ENCODE data around the gene SAA1.

SAA1 gene

GRCh38 chr11:18312663-18313420 lies 46.8 kb downstream of the SAA1 start:
- no peak for DNase-seq

GRCh38 chr11:18313965-18314763 lies 48.1 kb downstream of the SAA1 start:
- DNase-seq, result no peak

- no peak for DNase-seq
These were observed 48.9 kb downstream of the SAA1 start for GRCh38 chr11:18314784-18315523.

GRCh38 chr11:18315893-18316292 lies 49.8 kb downstream of the SAA1 start:
- DNase-seq, result no peak

- DNase-seq, result no peak
These were observed 51.5 kb downstream of the SAA1 start for GRCh38 chr11:18317551-18317950.
